GM12873 (cell line): Measurements from ENCODE around the gene GNA14.

Source experiments
- CTCF ChIP-seq: IDR thresholded peaks from 2 replicates; pipeline ENCODE4 v1.5.1; 2012; ENCODE audit warnings: low read depth, mild to moderate bottlenecking, moderate library complexity, low read length, control low read depth; ENCODE audit not compliant: insufficient read depth; ENCODE audit errors: missing control alignments

Gene GNA14

GRCh38 chr9:77592476-77592875, 55.6 kb downstream of the GNA14 start:
- TF ChIP-seq CTCF, result no peak

- no peak for TF ChIP-seq CTCF
Observed at GRCh38 chr9:77589046-77589795, 58.9 kb downstream of the GNA14 start.

GRCh38 chr9:77588271-77588937, 59.7 kb downstream of the GNA14 start:
- TF ChIP-seq CTCF, result no peak

GRCh38 chr9:77587851-77588250, 60.3 kb downstream of the GNA14 start:
- no peak for TF ChIP-seq CTCF

GRCh38 chr9:77587042-77587441, 61.1 kb downstream of the GNA14 start:
- no peak for TF ChIP-seq CTCF

- no peak for TF ChIP-seq CTCF
Observed at GRCh38 chr9:77586591-77586990, 61.5 kb downstream of the GNA14 start.

- TF ChIP-seq CTCF, result no peak
Observed at GRCh38 chr9:77585335-77585786, 62.8 kb downstream of the GNA14 start.
